Measurements from ENCODE around the gene SARDH.

The SARDH gene

GRCh38 chr9:133643978-133644760 is 94.0 kb downstream of the SARDH start:
- H3K4me3 ChIP-seq (replicated peaks; ENCODE audit: low read depth, low read length) = no peak overlapping the region
- no peak for DNase-seq (ENCODE audit: low read depth)
- no peak for TF ChIP-seq CTCF (IDR thresholded peaks at IDR 0.05; ENCODE audit: low read length, missing control alignments)

DNA sequence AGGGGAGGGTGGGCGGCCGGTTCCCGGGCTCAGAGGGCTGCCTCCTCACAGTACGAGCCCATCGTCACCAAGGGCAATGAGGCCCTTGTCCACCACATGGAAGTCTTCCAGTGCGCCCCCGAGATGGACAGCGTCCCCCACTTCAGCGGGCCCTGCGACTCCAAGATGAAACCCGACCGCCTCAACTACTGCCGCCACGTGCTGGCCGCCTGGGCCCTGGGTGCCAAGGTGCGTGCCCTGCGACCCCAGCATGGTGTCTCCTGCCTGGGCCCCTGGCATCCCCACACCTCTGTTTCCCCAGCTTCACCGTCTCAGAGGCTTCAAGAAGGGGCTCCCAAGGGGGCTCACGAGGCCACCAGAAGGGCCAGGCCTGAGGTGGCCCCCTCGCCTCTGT is 94.8 kb downstream of the SARDH start:
- no peak for TF ChIP-seq CTCF (IDR thresholded peaks at IDR 0.05; ENCODE audit: low read length, missing control alignments)
- DNase-seq (ENCODE audit: low read depth) = no peak
- no peak overlapping the region for H3K4me3 ChIP-seq (replicated peaks; ENCODE audit: low read depth, low read length)

DNA sequence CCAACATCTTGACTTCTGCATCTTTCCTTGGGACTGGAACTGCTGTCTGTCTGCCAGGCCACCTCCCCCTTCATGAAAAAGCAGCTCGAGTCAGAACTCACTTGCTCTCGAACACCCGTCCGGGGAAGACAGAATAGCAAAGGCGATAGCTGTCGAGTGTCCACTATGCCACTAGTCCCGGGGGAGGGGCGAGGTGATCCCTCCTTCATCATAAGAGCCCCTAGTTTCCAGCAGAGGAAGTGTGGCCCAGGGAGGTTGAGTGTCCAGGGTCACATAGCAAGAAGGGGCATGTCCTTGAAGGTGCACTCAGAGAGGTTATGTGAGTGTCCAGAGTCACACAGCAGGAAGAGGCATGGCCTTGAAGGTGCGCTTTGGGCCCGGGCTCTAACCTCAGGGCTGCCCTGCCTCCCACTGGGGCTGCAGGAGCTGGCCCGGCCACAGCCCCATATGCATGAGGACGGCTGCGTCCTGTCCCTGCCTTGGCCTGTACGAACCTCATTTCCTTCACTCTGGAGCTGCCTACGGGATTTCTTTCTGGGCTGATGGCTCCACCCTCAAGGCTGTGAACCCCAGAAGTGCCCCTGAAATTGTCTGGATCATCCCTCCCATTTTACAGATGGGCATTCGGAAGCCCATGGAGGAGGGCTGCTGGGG is 95.3 kb downstream of the SARDH start:
- no peak overlapping the region for H3K4me3 ChIP-seq (replicated peaks; ENCODE audit: low read depth, low read length)
- no peak for TF ChIP-seq CTCF (IDR thresholded peaks at IDR 0.05; ENCODE audit: low read length, missing control alignments)
- no peak for DNase-seq (ENCODE audit: low read depth)

DNA sequence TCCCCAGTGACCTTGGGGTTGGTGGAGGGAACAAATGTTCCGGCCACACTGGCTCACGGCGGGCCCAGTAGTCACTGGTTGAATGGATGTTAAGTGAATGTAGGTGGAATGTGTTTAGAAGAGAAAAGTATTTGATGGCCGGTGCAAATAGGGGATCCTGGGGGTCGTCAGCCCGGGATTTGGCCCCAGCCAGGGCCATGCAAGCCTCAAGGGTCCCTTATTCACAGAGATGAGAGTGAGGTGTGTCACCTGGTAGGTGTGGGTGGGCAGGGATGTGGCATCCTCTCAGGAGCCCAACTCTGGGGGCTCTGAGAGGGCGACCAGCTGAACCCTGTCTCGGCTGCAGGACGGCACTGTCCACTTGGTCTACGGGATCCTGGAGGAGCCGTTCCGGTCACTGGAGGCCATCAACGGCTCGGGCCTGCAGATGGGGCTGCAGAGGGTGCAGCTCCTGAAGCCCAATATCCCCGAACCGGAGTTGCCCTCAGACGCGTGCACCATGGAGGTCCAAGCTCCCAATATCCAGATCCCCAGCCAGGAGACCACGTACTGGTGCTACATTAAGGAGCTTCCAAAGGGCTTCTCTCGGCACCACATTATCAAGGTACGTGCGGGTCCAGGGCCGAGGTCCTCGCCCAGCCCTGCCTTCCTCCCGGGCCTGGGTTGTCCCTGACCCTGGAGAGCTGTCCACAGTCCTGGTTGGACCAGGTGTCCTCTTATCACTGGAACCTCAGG is 96.1 kb downstream of the SARDH start:
- H3K4me3 ChIP-seq (replicated peaks; ENCODE audit: low read depth, low read length) = no peak overlapping the region
- DNase-seq (ENCODE audit: low read depth) = no peak
- TF ChIP-seq CTCF (IDR thresholded peaks at IDR 0.05; ENCODE audit: low read length, missing control alignments) = no peak

GRCh38 chr9:133641396-133641655 is 96.8 kb downstream of the SARDH start:
- H3K4me3 ChIP-seq (replicated peaks; ENCODE audit: low read depth, low read length) = no peak overlapping the region
- TF ChIP-seq CTCF (IDR thresholded peaks at IDR 0.05; ENCODE audit: low read length, missing control alignments) = no peak
- DNase-seq (ENCODE audit: low read depth) = no peak

GRCh38 chr9:133640580-133641395 is 97.4 kb downstream of the SARDH start:
- no peak for DNase-seq (ENCODE audit: low read depth)
- TF ChIP-seq CTCF (IDR thresholded peaks at IDR 0.05; ENCODE audit: low read length, missing control alignments) = no peak
- H3K4me3 ChIP-seq (replicated peaks; ENCODE audit: low read depth, low read length) = no peak overlapping the region

Measured in fibroblast of pulmonary artery (primary cell).